H1 (cell line): ENCODE results near the gene BTBD10. TPM values are rescaled to one million over a fixed set of nuclear protein-coding genes. Genes with fewer than 3 reads are reported as not detected.

Experiments used
- CEBPB ChIP-seq: IDR thresholded peaks from 2 replicates; pipeline ENCODE4 v1.6.1; 2012; ENCODE audit warnings: low read depth, low read length
- MAFK ChIP-seq: IDR thresholded peaks from 2 replicates; pipeline ENCODE4 v1.6.1; 2012; ENCODE audit warnings: low read depth, mild to moderate bottlenecking, improper control_type of control experiment, low read length
- PHF8 ChIP-seq: fragments of 200-600 bp; sonication (generic); conservative IDR thresholded peaks from 2 replicates; pipeline ENCODE4 v1.7.1; 2012; ENCODE audit warnings: low read depth, mild to moderate bottlenecking, inconsistent platforms, low read length, moderate library complexity
- SP4 ChIP-seq: IDR thresholded peaks from 2 replicates; pipeline ENCODE4 v1.6.1; 2012; ENCODE audit warnings: low read length, inconsistent platforms
- polyA plus RNA-seq, 7 experiments: library from polyadenylated mRNA; depleted of rRNA in 3 of 7; stranded (reverse) in 5 of 7; unstranded in 2 of 7; fragments of >200 nt in 5 of 7; fragments of 200-250 nt in 2 of 7; gene quantifications; 1 replicate in 5 of 7; 2 replicates in 1 of 7; 4 replicates in 1 of 7; pipeline versions ENCODE4 v1.2.1 to v1.2.3, GENCODE V29; 2011 to 2013; ENCODE audit warnings: missing spikeins in 2 of 7, mixed read lengths in 2 of 7
- total RNA-seq: library from RNA; stranded (reverse); fragmentation: NEBNext Ultra II Directional; extraction: Animal tissue kit (Norgen Biotek cat#: 25700); gene quantifications from 2 replicates; pipeline ENCODE4 v1.2.1, GENCODE V29; 2021
- TF ChIP-seq, protein P1 (sequence below): IDR thresholded peaks from 2 replicates; pipeline ENCODE4 v1.6.1; 2011; ENCODE audit warnings: low read length, improper control_type of control experiment

BTBD10 gene
- total and polyA plus RNA-seq, 2 of the 8 experiments (the other 6 are each of a cell fraction or from before 2014, with no cell fraction given) = 13.8 to 22.2 TPM

DNA sequence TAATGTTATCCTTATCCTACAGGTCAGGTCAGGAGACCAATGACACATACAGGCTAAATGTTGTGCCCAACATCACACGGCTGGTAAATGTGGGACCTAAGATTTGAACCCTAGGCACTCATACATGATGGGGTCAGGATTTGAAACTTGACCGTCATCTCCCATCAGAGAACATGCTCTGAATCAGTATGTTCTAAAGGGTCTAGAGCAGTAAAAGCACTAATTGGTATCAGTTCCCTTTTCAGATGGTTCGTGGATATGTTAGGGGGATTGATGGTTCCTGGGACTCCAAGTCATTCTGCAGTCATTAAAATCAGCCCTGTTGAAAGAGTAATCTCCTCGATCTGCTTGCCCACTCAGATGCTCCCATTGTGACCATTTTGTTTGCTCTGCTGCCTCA, 120.0 kb downstream of the BTBD10 start (continued):
- TF ChIP-seq MAFK (no peak), SP4 (no peak), CEBPB (no peak), PHF8 (no peak)
- TF ChIP-seq, protein P1, sequence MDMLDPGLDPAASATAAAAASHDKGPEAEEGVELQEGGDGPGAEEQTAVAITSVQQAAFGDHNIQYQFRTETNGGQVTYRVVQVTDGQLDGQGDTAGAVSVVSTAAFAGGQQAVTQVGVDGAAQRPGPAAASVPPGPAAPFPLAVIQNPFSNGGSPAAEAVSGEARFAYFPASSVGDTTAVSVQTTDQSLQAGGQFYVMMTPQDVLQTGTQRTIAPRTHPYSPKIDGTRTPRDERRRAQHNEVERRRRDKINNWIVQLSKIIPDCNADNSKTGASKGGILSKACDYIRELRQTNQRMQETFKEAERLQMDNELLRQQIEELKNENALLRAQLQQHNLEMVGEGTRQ = no peak
